ENCODE results near the gene SPIN1.

Gene SPIN1

GRCh38 chr9:88437210-88438146 is 49.2 kb downstream of the SPIN1 start:
- Histone ChIP-seq H3K27ac (ENCODE audit: low read length) (no peak overlapping the region), H3K9me3 (ENCODE audit: control insufficient read depth in 1 of 2, low read length in 2 of 2) (no peaks in the 10 kb centered on the region), H3K36me3 (ENCODE audit: control insufficient read depth in 1 of 2, insufficient read depth in 2 of 2, low read length in 2 of 2) (peaks cover 15 to 18% of the 10 kb centered on the region in 2 donors), H3K4me1 (ENCODE audit: control insufficient read depth in 1 of 2, insufficient read depth in 2 of 2, low read length in 2 of 2) (no peaks in the 10 kb centered on the region), H3K4me3 (ENCODE audit: low read depth in 1 of 2, low read length in 2 of 2) (no peak overlapping the region), H3K27me3 (ENCODE audit: low read depth, low read length) (no peaks in the 10 kb centered on the region)

DNA sequence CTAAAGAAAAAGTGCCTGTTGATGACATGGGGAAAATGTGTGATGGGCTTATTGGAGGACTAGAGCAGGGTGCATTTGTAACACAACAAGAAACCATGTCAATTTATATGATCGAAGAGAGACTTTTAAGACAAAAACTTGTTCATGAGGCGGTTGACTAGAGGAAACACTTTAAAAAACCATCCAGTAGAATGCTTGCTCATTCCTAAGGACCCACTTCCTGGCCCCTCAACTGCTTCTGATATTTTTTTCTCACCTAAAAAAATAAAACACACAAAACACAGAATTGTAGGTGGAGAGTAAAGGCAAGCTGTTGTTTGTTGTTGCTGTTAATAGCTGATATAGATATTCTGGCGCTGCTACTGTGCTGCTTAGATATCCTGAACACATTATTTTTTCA is 50.6 kb downstream of the SPIN1 start:
- Histone ChIP-seq H3K4me3 (ENCODE audit: low read depth in 1 of 2, low read length in 2 of 2) (no peak overlapping the region), H3K4me1 (ENCODE audit: control insufficient read depth in 1 of 2, insufficient read depth in 2 of 2, low read length in 2 of 2) (no peaks in the 10 kb centered on the region), H3K9me3 (ENCODE audit: control insufficient read depth in 1 of 2, low read length in 2 of 2) (no peaks in the 10 kb centered on the region), H3K36me3 (ENCODE audit: control insufficient read depth in 1 of 2, insufficient read depth in 2 of 2, low read length in 2 of 2) (peaks cover 3 to 18% of the 10 kb centered on the region in 2 donors), H3K27me3 (ENCODE audit: low read depth, low read length) (no peaks in the 10 kb centered on the region), H3K27ac (ENCODE audit: low read length) (no peak overlapping the region)

GRCh38 chr9:88441301-88442007 is 53.2 kb downstream of the SPIN1 start:
- no peak overlapping the region for H3K27ac ChIP-seq (ENCODE audit: low read length)
- H3K4me1 ChIP-seq (ENCODE audit: control insufficient read depth in 1 of 2, insufficient read depth in 2 of 2, low read length in 2 of 2): no peaks in the 10 kb centered on the region
- no peaks in the 10 kb centered on the region for H3K27me3 ChIP-seq (ENCODE audit: low read depth, low read length)
- H3K4me3 ChIP-seq (ENCODE audit: low read depth in 1 of 2, low read length in 2 of 2): no peak overlapping the region
- peaks cover 0 to 5% of the 10 kb centered on the region in 2 donors for H3K36me3 ChIP-seq (ENCODE audit: control insufficient read depth in 1 of 2, insufficient read depth in 2 of 2, low read length in 2 of 2)
- H3K9me3 ChIP-seq (ENCODE audit: control insufficient read depth in 1 of 2, low read length in 2 of 2): no peaks in the 10 kb centered on the region

DNA sequence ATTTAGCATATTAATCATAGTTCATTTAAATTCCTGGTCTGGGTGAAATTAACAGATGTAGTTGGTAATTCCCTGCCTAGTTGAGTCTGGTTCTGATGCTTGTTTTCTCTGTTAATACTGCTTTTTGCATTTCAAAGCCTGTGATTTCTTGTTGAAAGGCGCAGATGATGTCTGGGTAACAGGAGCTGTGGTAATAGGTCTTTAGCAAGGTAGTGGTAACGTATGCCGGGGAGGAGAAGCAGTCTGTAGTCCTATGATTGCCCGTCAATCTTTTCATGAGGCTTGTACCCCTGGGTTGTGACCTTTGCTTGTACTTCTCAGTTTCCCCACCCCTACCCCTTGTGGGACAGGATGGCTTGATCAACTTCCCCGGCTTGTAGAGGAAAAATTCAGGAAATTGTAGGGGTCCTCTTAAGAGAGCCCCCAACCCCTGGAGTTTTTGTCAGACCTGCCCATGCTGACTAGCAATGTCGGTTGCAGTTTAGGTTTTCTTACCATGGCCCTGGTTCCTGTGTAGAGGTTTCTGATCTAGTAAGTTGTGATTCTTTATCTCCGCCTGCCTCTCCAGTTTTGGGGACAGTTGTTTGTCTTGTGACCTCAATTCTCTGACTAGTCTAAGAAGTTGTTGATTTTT is 55.4 kb downstream of the SPIN1 start:
- Histone ChIP-seq H3K9me3 (ENCODE audit: control insufficient read depth in 1 of 2, low read length in 2 of 2) (no peaks in the 10 kb centered on the region), H3K27me3 (ENCODE audit: low read depth, low read length) (no peaks in the 10 kb centered on the region), H3K36me3 (ENCODE audit: control insufficient read depth in 1 of 2, insufficient read depth in 2 of 2, low read length in 2 of 2) (no peaks in the 10 kb centered on the region), H3K4me3 (ENCODE audit: low read depth in 1 of 2, low read length in 2 of 2) (no peak overlapping the region), H3K27ac (ENCODE audit: low read length) (no peak overlapping the region), H3K4me1 (ENCODE audit: control insufficient read depth in 1 of 2, insufficient read depth in 2 of 2, low read length in 2 of 2) (no peaks in the 10 kb centered on the region)

DNA sequence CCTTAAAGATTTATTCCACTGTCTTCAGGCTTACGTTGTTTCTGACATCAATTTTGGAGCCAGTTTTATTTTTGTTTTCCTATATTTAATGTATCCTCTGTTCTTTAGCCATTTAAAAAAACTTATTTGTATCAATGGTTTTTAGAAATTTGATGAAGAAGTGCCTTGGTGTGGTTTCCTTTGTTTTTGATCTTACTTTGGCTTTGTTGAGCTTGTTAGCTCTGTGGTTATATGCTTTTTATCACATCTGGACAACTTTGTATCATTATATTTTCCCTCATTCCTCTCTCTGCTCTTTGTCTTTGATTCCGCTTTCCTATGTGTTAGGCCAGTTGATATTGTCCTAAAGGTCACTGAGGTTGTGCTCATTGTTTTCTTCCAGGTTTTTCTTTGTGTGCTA is 58.5 kb downstream of the SPIN1 start:
- Histone ChIP-seq H3K4me3 (ENCODE audit: low read depth in 1 of 2, low read length in 2 of 2) (no peak overlapping the region), H3K9me3 (ENCODE audit: control insufficient read depth in 1 of 2, low read length in 2 of 2) (no peaks in the 10 kb centered on the region), H3K36me3 (ENCODE audit: control insufficient read depth in 1 of 2, insufficient read depth in 2 of 2, low read length in 2 of 2) (peaks cover 8 to 15% of the 10 kb centered on the region in 2 donors), H3K27ac (ENCODE audit: low read length) (no peak overlapping the region), H3K27me3 (ENCODE audit: low read depth, low read length) (no peaks in the 10 kb centered on the region), H3K4me1 (ENCODE audit: control insufficient read depth in 1 of 2, insufficient read depth in 2 of 2, low read length in 2 of 2) (no peaks in the 10 kb centered on the region)

- H3K4me3 ChIP-seq (ENCODE audit: low read depth in 1 of 2, low read length in 2 of 2): no peak overlapping the region
- no peaks in the 10 kb centered on the region for H3K4me1 ChIP-seq (ENCODE audit: control insufficient read depth in 1 of 2, insufficient read depth in 2 of 2, low read length in 2 of 2)
- no peaks in the 10 kb centered on the region for H3K9me3 ChIP-seq (ENCODE audit: control insufficient read depth in 1 of 2, low read length in 2 of 2)
- no peak overlapping the region for H3K27ac ChIP-seq (ENCODE audit: low read length)
- H3K27me3 ChIP-seq (ENCODE audit: low read depth, low read length): no peaks in the 10 kb centered on the region
- H3K36me3 ChIP-seq (ENCODE audit: control insufficient read depth in 1 of 2, insufficient read depth in 2 of 2, low read length in 2 of 2): peaks cover 8 to 21% of the 10 kb centered on the region in 2 donors
Measured at GRCh38 chr9:88447431-88447830, 59.2 kb downstream of the SPIN1 start.

DNA sequence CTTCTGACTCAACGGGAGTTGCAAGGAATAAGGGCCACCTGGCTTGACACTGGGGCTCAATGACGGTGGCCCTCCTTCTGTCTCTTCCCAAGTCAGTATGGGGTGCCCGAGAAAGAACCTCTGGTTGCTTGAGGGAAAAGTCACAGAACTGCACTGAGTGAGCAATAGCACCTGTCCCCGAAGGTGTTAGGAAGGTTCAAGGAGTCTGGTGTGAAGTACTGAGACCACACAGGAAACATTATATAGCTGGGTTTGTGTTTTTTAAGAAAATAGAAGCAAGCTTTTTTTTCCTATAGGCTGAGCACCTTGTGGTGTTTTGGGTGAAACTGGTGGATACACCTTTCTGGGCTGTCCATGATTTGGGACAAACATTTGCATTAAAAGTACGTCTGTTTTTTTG is 62.9 kb downstream of the SPIN1 start:
- no peaks in the 10 kb centered on the region for H3K27me3 ChIP-seq (ENCODE audit: low read depth, low read length)
- H3K36me3 ChIP-seq (ENCODE audit: control insufficient read depth in 1 of 2, insufficient read depth in 2 of 2, low read length in 2 of 2): peaks cover 8 to 21% of the 10 kb centered on the region in 2 donors
- H3K4me3 ChIP-seq (ENCODE audit: low read depth in 1 of 2, low read length in 2 of 2): no peak overlapping the region
- H3K9me3 ChIP-seq (ENCODE audit: control insufficient read depth in 1 of 2, low read length in 2 of 2): no peaks in the 10 kb centered on the region
- H3K27ac ChIP-seq (ENCODE audit: low read length): no peak overlapping the region
- H3K4me1 ChIP-seq (ENCODE audit: control insufficient read depth in 1 of 2, insufficient read depth in 2 of 2, low read length in 2 of 2): no peaks in the 10 kb centered on the region

DNA sequence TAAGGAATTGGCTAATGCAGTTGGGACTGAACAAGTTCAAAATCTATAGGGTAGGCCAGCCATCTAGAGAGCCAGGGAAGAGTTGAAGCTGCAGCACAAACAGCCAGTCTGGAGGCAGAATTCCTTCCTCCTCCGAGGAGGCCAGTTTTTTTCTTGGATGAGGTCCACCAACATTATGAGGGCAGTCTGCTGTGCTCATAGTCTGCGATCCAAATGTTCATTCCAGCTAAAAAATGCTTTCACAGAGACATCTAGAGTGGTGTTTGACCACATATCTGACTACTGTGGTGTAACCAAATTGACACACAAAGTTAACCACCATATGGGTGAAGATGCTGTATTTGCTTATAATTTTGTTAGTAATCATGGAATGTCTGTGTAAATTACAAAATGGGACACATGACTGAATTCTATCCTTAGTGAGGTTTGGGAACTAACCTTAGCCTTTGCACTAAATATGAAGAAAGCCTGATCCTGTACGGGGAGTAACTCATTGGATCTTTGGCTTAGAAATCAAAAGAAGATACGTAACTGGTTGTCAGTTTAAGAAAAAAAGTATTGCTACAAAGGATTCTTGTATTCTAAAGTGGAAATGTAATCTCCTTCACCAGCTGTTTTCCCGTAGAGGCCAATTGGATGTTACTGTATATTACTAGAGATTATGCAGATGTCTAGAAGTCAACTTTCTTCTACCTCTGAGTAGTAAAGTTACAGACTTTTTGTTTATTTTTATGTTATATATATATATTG is 70.6 kb downstream of the SPIN1 start:
- H3K9me3 ChIP-seq (ENCODE audit: control insufficient read depth in 1 of 2, low read length in 2 of 2): no peaks in the 10 kb centered on the region
- no peaks in the 10 kb centered on the region for H3K4me1 ChIP-seq (ENCODE audit: control insufficient read depth in 1 of 2, insufficient read depth in 2 of 2, low read length in 2 of 2)
- H3K36me3 ChIP-seq (ENCODE audit: control insufficient read depth in 1 of 2, insufficient read depth in 2 of 2, low read length in 2 of 2): peaks cover 0 to 6% of the 10 kb centered on the region in 2 donors
- no peak overlapping the region for H3K4me3 ChIP-seq (ENCODE audit: low read depth in 1 of 2, low read length in 2 of 2)
- H3K27ac ChIP-seq (ENCODE audit: low read length): no peak overlapping the region
- H3K27me3 ChIP-seq (ENCODE audit: low read depth, low read length): no peaks in the 10 kb centered on the region

GRCh38 chr9:88460587-88461332 is 72.5 kb downstream of the SPIN1 start:
- Histone ChIP-seq H3K27ac (ENCODE audit: low read length) (no peak overlapping the region), H3K4me1 (ENCODE audit: control insufficient read depth in 1 of 2, insufficient read depth in 2 of 2, low read length in 2 of 2) (no peaks in the 10 kb centered on the region), H3K27me3 (ENCODE audit: low read depth, low read length) (no peaks in the 10 kb centered on the region), H3K4me3 (ENCODE audit: low read depth in 1 of 2, low read length in 2 of 2) (no peak overlapping the region), H3K36me3 (ENCODE audit: control insufficient read depth in 1 of 2, insufficient read depth in 2 of 2, low read length in 2 of 2) (peaks cover 0 to 6% of the 10 kb centered on the region in 2 donors), H3K9me3 (ENCODE audit: control insufficient read depth in 1 of 2, low read length in 2 of 2) (no peaks in the 10 kb centered on the region)

DNA sequence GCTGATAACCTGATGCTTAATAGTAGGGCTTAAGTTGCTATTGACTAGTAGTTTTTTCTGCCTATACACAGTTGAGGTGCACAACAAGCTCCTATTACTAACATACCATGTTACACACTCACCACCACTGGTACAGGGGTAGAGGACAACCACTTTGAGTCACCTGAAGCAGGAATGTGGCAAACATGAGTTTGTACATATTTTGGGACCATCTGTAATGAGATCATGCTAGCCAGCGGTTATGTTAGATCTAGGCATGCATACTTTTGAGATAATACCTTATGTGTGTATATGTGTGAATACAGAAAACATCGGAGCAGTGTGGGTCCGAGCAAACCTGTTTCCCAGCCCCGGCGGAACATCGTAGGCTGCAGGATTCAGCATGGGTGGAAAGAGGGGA is 73.9 kb downstream of the SPIN1 start:
- Histone ChIP-seq H3K4me3 (ENCODE audit: low read depth in 1 of 2, low read length in 2 of 2) (no peak overlapping the region), H3K27me3 (ENCODE audit: low read depth, low read length) (no peaks in the 10 kb centered on the region), H3K27ac (ENCODE audit: low read length) (no peak overlapping the region), H3K9me3 (ENCODE audit: control insufficient read depth in 1 of 2, low read length in 2 of 2) (no peaks in the 10 kb centered on the region), H3K4me1 (ENCODE audit: control insufficient read depth in 1 of 2, insufficient read depth in 2 of 2, low read length in 2 of 2) (no peaks in the 10 kb centered on the region), H3K36me3 (ENCODE audit: control insufficient read depth in 1 of 2, insufficient read depth in 2 of 2, low read length in 2 of 2) (peaks cover 0 to 6% of the 10 kb centered on the region in 2 donors)
